Measurements from ENCODE around the gene ECSIT. TPM values are rescaled to one million over a fixed set of nuclear protein-coding genes. Genes with fewer than 3 reads are reported as not detected.
A peak's percentile ranks its signal among the peaks of the same experiment; 100 is the strongest.

The ECSIT gene
- total and polyA plus RNA-seq, 2 experiments from 2014 or later = 17.1 to 28.0 TPM

DNA sequence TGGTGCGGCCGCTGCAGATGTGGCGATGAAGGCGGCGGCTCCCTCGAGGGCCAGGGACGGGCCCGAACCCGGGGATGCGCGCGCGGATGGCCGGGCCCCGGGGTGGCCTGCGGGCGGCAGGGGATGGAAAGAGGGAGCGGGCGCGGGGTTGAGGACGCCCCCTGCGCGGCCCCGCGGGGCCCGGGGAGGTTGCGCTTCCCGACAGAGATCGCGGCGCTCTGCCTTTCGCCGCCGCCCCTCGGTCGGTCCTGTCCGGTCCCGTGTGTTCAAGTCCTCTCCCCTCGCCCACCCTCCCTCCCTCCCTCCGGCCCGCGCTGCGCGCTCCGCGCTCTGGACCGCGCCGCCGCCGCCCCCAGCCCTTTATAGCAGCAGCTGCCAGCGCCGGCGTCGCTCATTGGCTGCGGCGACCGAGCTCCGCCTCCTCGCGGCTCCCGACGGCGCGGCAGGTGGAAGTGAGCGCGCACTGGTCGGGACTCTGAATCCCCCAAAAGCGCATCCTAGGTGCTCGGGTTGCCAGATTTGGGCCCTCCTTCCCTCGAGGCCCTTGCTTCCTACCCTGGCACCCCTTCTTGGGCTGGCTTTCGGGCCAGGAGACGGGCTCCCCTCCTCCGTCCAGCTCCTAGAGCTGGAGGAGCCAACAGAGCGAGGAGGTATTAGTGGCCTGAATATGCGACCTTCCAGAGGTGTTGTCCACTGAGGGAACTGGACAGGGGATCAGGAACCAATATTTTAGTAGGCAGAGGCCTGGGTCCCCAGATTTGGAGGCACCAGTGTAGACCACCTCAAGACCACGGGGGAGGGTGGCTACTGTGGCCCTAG lies 48.0 kb downstream of the ECSIT start, which contains the start of gene ELAVL3:
Gene ELAVL3 (minus strand): TSS at position 332 of the 819 bp plus-strand sequence. CDS start 438 bp downstream, outside the sequence.
- Histone ChIP-seq H3K36me3 (ENCODE audit: low read depth) (no peaks in the 10 kb centered on the region), H2AFZ (no peak within 1 kb of the TSS), H3K9me3 (ENCODE audit: low read depth) (no peaks in the 10 kb centered on the region), H3K4me2 (ENCODE audit: unreplicated experiment) (peak within 1 kb of the TSS; percentile 10), H3K27ac (no peak within 1 kb of the TSS), H3K79me2 (ENCODE audit: insufficient read depth) (no peaks in the 10 kb centered on the region), H3K27me3 (replicated peaks; ENCODE audit: insufficient read depth) (peaks cover 25% of the 10 kb centered on the region), H3K9me2 (ENCODE audit: insufficient read depth) (no peaks in the 10 kb centered on the region), H3K9ac (no peak within 1 kb of the TSS), H3F3A (ENCODE audit: insufficient read depth) (no peaks in the 10 kb centered on the region), H3K4me3 (no peak within 1 kb of the TSS), H4K20me1 (ENCODE audit: insufficient read depth) (no peaks in the 10 kb centered on the region), H3K4me1 (ENCODE audit: insufficient read depth) (no peaks in the 10 kb centered on the region)
- 10 to 16% methylated on average over 19 to 41 of the region's 77 CpGs for WGBS, 2 experiments (ENCODE audit: low coverage in 1 of 2, low lambda C conversion rate in 2 of 2, missing lambda C conversion rate in 2 of 2)
- in situ Hi-C loops (cut with MboI) = no loop called here
- TF ChIP-seq EZH2 (IDR thresholded peaks at IDR 0.05; ENCODE audit: insufficient read depth, poor library complexity, severe bottlenecking) = peak; percentile 82
- TF ChIP-seq EZH2phosphoT487 (IDR thresholded peaks at IDR 0.05; ENCODE audit: insufficient read depth, low read depth) = no peak
- no peak for DNase-seq

GRCh38 chr19:11479898-11480714 lies 48.8 kb downstream of the ECSIT start:
- Histone ChIP-seq H3K36me3 (ENCODE audit: low read depth) (no peaks in the 10 kb centered on the region), H3F3A (ENCODE audit: insufficient read depth) (no peaks in the 10 kb centered on the region), H3K4me3 (no peak overlapping the region), H3K4me2 (ENCODE audit: unreplicated experiment) (no peak overlapping the region), H2AFZ (no peak overlapping the region), H4K20me1 (ENCODE audit: insufficient read depth) (no peaks in the 10 kb centered on the region), H3K27ac (no peak overlapping the region), H3K4me1 (ENCODE audit: insufficient read depth) (no peaks in the 10 kb centered on the region), H3K9me2 (ENCODE audit: insufficient read depth) (no peaks in the 10 kb centered on the region), H3K79me2 (ENCODE audit: insufficient read depth) (no peaks in the 10 kb centered on the region), H3K27me3 (replicated peaks; ENCODE audit: insufficient read depth) (peaks cover 25% of the 10 kb centered on the region), H3K9ac (no peak overlapping the region), H3K9me3 (ENCODE audit: low read depth) (no peaks in the 10 kb centered on the region)
- no peak for DNase-seq
- WGBS, 2 experiments (ENCODE audit: low coverage in 1 of 2, low lambda C conversion rate in 2 of 2, missing lambda C conversion rate in 2 of 2) = 4 to 5% methylated on average over 38 to 68 of the region's 86 CpGs
- in situ Hi-C loops (cut with MboI) = no loop called here
- TF ChIP-seq EZH2 (IDR thresholded peaks at IDR 0.05; ENCODE audit: insufficient read depth, poor library complexity, severe bottlenecking) (no peak), EZH2phosphoT487 (IDR thresholded peaks at IDR 0.05; ENCODE audit: insufficient read depth, low read depth) (0 out of 2 replicates have a peak, but pooled peaks have one; percentile 14)

DNA sequence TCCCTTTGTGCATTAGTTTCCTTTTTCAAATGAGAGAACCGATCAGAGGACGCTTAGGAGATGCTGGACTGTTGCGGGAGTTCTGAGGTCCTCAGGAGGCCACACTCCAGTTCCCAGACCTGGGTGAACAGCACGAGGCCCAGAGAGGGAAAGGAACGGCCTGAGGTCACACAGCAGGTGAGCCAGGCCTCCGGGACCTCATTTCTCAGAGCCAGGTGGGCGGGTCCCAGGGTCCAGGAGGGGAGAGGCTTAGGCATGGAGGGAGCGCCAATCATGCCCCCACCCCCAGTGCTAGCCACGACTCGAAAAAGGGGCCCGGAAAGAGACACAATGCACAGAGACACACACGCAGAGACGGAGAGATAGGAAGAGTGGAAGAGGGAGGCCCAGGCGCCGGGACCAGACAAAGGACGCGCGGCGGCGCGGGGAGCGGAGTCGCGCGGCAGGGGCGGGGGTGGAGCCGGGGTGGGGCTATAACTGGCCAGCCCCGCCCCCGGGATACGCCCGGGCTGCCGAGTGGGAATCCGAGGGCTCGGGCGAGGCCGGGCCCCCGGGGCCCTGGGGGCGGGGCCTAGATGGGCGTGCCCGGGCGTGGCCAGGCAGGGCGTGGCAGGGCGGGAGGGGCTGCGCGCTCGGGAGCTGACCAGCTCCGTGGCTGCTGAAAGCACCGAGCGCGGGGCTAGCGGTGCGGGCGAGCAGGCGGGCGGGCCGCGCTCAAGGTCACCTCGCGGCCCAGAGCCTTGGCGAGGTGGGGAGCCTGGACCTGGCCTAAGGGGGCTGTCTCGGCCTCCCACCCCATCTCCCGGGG lies 49.6 kb downstream of the ECSIT start:
- Histone ChIP-seq H3K9ac (no peak overlapping the region), H3K27me3 (replicated peaks; ENCODE audit: insufficient read depth) (peaks cover 25% of the 10 kb centered on the region), H2AFZ (no peak overlapping the region), H3K36me3 (ENCODE audit: low read depth) (no peaks in the 10 kb centered on the region), H3K4me1 (ENCODE audit: insufficient read depth) (no peaks in the 10 kb centered on the region), H3K9me3 (ENCODE audit: low read depth) (no peaks in the 10 kb centered on the region), H4K20me1 (ENCODE audit: insufficient read depth) (no peaks in the 10 kb centered on the region), H3K4me3 (no peak overlapping the region), H3K79me2 (ENCODE audit: insufficient read depth) (no peaks in the 10 kb centered on the region), H3K27ac (no peak overlapping the region), H3K9me2 (ENCODE audit: insufficient read depth) (no peaks in the 10 kb centered on the region), H3K4me2 (ENCODE audit: unreplicated experiment) (no peak overlapping the region), H3F3A (ENCODE audit: insufficient read depth) (no peaks in the 10 kb centered on the region)
- peak; percentile 42 for DNase-seq
- WGBS, 2 experiments (ENCODE audit: low coverage in 1 of 2, low lambda C conversion rate in 2 of 2, missing lambda C conversion rate in 2 of 2) = 40 to 54% methylated on average over 12 to 47 of the region's 62 CpGs
- in situ Hi-C loops (cut with MboI) = no loop called here
- TF ChIP-seq EZH2 (IDR thresholded peaks at IDR 0.05; ENCODE audit: insufficient read depth, poor library complexity, severe bottlenecking) (no peak), EZH2phosphoT487 (IDR thresholded peaks at IDR 0.05; ENCODE audit: insufficient read depth, low read depth) (no peak)
